Activated T-helper 9 cell treated with anti-CD3 and anti-CD28 coated beads, Interleukin-2, amount 50 U/mL, for 16 hours (primary cell): Measurements from ENCODE around the gene ARAP1.
"Not testable (repeated sequence)": the region's sequence is repeated elsewhere in the genome, so short reads cannot be mapped to it uniquely, and the experiment has no call there.

Experiments
- DNase-seq: peaks from one replicate; pipeline ENCODE4 v3.0.0-alpha.2; 2020; ENCODE audit warnings: low read depth

The ARAP1 gene

DNA sequence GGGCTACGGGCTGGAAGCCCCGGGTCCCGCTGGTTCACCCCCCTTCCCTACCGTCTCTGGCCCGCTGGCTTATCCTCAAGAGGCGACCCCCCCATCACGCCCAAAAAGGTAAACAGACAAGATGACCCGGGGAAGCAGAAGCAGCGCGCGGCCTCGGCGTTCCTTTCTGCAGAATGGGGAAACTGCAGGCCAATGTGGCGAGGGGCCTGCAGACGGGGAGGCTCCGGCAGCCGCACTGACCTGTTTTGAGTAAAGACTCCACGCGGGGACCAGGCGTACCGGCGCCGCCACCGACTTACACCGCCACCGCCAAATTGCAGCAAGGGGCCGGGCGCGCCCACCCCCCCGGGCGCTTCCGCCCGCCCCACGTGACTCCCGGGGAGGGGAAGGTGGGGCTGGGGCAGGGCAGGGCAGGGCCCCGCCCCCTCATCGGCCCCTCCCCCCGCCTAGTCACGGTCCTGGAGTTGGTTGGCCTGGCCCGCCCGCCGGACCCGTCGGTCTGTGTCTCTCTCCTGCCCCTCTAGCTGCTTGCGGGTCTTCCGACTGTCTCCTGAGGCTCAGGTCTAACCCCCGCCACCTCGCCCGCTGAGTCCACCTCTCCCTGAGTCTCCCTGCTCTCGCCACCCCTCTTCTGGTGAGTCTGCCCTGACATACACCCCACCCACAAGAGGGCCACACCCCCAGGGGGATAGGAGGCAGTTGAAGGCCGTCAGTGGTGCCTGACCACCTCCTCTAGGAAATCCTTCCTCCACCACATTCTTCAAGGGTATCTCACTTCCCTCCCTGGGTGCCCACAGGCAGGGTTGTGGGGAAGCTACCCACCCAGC lies at the start of gene ARAP1:
Gene ARAP1 (minus strand): TSS at position 321 of the 827 bp plus-strand sequence. CDS start 25,280 bp downstream, outside the sequence.
- DNase-seq, result peak; percentile 71

DNA sequence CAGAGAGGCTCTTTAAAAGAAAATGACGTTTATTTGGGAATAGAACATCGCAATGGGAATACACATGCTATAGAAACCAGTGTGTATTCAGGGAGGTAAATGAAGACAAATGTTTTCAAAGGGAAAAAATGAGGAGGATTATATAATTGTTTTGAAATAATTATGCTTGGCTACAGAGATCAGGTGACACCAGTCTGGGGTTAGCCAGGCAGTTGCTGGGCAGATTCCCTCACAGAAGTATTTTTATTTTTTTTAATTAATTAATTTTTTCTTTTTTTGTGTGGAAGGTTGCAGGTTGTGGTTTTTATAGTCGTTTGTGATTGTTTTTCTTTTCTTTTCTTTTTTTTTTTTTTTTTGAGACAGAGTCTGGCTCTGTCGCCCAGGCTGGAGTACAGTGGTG lies 47.2 kb upstream of the ARAP1 start:
- DNase-seq, result no peak

DNA sequence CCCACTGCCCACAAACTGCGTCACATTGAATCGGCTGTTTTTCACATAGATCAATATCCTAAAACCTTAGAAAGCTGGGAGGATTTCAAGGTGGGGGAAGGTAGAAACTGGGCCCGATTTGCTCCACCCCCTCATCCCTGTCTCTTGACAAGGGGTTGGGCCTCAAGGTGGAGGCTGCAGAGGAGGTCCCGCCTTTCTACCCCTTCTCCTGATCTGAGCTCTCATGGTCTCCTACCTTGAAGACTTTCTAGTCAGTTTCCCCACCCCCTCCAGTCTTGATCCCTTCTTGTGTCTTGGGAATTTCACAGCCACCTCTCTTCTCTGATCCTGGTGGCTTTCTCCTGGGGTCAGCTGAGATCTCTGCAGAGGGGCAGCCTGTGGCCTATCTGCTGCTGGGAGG lies 46.2 kb upstream of the ARAP1 start:
- DNase-seq, result no peak

DNA sequence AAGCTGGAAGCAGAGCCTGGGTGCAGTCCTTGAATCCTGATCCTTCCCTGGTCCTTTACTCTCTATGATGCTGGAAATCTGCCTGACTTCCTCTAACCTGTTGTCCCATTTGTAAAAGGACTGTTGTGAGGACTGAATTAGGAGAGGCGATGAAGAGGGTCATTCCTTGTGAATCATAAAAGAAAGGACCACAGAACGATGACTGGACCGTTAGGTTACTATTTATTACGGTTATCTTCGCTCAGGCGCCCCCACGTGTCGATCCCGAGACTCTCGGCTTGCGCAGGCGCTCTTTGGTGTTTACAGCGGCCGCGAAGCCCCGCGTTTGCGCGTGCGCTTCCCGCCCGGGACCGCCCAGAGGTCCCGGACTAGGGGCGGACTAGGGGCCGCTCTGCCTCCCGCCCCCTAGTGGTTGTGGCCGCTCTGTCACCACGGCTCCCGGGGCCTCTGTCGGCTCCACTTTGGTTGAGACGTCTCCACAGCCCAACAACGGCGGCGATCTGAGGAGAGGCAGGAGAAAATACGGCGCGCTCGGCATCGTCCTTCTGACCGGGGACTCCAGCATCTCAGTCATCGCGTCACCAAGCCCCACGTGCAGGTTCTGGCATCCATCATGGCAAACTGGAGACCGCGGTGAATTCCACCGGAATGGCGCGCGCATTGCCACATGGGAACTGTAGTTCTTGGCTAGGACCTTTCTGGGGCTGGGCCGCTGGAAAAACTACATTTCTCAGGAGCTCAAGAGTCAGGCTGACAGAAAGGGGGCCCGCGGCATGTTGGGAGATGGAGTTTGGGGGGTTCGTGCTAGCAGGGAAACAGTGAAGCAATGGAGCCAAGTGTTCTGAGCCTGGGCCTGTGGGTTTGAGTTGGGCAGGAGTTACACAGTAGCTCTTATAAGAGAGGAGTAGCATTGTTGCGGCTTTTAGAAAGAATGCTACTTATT lies 41.5 kb upstream of the ARAP1 start, which contains the start of gene STARD10:
Gene STARD10 (minus strand): TSS at position 623 of the 943 bp plus-strand sequence. CDS start 12,866 bp downstream, outside the sequence.
- peak; percentile 91 for DNase-seq

DNA sequence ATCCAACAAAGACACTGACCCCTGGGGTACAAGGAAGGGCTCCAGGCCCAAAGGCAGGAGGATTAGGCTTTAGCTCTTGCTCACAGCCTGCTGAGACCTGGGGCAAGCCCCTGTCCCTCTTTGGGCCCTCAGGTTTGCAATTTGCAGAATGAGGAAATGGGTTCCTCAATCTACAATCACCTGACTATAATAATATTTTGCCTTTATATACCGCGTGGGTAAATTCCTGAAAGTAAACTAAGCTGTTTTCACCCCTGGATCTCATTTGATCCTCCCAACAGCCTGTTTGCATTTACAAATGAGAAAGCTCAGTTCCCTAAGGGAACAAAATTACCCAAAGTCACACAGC lies 40.8 kb upstream of the ARAP1 start:
- DNase-seq, result no peak

DNA sequence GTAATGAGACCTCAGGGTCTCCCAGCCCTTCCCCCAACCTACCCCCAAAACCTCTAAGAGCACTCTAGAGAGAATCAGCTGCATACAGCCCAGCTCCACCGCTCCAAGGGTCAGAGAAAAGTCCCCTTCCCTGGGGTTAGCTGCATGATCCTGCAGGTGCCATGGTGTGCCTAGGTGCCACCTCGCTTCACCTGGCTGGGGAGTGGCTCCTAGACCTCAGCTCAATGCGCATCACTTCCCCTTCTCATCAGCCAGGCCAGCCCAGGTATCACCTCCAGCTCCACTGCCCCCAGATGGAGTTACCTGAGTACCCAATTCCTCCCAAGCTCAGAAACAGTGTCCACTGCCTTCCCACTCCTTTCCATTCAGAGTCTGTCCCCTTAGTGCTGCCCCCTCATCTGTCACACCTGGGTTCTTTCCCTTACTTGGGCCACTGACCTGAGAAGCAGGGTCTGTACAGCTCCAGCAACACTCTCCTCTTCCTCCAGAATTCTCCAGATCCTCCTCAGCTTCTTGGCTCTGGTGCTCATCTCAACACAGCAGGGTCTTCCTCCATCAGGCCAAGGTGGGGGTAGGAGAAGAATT lies 40.3 kb upstream of the ARAP1 start:
- no peak for DNase-seq

DNA sequence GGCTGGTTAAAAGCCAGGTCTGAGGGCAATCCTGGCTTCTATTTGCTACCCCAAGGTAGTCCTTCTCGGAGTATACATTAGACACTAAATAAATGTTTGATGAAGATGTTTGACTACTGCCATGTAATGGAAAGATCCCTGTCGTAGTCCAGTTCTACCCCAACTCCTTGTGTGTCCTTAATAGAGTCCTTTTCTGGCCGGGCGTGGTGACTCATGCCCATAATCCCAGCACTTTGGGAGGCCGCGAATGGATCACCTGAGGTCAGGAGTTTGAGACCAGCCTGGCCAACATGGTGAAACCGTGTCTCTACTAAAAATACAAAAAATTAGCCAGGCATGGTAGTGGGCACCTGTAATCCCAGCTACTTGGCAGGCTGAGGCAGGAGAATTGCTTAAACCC lies 39.0 kb upstream of the ARAP1 start:
- DNase-seq, result not testable (repeated sequence)

DNA sequence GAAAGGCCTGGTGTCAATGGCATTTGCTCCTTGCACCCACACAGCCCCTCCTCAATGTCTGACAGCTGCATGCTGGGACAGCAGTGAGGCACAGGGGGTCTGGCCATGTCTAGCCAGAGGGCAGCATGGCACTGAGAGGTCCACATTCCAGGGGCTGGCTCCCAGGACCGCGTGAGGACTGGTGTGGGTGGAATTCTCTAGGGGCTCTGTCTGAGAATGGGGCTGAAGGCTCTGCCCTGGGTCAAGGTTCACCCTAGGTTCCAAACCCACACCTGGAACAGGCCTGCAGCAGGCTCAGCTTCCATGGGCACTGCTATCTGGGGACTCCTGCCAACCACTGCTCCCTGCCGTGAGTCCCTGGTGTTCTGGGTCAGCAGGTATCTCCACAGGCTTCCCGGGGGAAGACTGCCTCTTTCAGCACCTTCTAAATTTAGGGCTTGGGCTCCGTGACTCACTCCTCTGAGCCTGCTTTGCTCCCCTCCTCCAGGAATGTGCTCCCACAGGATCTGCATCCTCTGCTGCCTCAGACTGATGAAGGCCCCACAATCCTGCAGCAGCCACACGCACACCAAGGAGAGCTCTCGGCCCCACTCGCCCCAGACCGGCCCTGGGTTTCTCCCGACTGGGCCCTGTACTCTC lies 37.4 kb upstream of the ARAP1 start:
- DNase-seq, result no peak

DNA sequence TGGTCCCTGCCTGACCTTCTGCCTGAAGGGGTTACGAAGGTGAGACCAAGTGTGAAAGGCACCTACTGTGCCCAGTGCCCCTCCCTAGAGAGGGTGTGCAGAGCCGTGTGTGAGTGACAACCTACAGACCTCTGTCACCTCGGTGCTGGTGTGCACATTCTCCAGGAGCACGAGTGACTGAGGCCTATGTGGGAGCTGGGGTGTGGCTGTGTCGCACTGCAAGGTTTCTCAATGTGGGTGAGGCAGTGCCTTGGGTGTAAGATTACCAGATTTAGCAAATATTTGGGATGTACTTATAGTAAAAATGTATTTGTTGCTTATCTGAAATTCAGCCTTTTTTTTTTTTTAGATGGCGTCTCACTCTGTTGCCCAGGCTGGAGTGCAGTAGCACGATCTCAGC lies 36.0 kb upstream of the ARAP1 start:
- DNase-seq, result no peak

DNA sequence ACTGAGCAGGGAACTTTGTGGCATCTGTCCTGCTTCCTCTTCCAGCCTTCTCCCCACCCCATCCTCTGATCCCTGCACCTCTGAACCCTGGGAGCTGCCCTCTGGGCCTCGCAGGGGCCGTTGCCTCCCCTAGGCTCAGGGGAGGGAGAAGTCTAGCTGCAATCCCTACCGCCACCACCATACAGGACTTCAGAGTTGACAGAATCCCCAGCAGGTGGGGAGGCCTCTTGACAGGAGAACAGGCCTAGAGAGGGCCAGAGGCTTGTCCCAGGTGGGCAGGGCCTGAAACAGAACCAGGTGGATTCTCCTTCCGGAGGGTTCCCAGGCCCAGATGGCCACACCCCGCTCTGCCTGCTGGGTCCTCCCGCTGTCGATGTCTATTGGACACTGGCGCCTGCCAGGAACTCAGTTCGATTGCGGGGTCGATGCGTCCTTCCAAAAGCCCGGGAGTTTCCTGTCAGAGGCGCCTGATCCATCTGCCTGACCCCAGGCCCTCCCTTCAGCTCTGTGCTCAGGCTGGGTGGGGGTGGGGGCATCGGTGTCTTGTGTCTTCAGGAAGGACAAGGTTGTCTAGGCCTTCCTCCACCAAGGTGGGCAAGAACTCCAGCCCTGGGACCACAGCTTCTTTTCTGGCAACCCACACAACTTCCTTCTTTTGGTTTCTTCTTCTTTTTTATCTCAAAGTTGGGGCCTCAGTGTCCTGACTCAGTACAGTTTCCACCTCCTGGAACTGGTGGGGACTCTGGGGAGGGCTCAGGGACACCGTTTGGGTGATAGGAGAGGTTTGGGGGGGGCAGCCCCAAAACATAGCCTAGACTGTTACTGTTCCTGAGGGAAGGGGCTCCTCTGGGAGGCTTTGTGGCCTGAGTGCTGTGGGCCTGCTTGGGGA lies 35.3 kb upstream of the ARAP1 start:
- DNase-seq, result no peak

DNA sequence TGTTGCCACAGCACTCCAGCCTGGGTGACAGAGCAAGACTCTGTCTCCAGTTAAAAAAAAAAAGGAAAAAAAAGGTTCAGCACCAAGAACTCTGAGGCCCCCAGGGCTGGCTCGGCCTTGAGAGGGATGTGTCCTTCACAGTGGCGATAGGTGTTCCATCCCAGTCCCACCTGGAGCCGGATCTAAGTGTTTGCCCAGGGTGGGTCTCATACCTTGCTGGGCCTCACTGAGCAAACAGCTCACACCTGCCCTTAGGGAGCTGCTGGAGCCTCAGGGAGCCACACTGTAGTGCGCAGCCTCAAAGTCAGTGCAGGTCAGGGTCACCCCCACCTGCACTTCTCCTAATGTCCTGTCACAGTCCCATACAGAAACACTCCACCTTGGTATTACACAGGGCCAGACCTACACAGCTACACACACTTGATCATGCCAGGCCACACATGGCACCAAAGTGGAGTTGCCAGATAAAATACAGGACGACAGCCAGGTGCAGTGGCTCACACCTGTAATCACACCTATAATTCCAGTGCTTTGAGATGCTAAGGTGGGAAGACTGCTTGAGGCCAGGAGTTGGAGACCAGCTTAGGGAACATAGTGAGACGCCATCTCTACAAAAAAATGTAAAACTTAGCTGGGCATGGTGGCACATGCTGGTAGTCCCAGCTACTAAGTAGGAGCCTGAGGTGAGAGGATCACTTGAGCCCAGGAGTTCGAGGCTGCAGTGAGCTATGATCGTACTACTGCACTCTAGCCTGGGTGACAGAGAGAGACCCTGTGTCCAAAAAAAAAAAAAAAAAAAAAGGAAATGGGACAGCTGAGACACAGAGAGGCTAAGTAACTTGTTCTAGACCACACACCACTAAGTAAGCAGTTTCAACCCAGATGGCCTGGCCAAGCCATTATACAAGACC lies 34.4 kb upstream of the ARAP1 start:
- no peak for DNase-seq

DNA sequence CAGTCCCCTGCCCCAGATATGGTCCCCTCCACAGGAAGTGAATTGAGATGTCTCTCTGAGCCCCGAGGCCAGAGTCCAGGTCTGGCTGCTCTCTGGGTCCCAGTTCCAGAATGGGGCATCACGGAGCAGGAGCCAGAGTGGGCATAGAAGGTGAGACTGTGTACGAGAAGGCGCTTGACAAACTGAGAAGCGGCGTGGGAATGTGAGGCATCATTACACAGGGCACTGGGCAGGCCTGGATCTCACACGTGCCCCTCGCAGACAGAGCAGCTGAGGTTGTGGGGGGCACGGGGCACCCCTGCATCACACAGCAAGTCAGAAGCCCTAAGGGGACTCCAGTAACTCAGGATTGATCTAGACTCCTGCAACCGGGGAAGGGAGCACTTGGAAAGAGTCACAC lies 32.5 kb upstream of the ARAP1 start:
- DNase-seq, result no peak

DNA sequence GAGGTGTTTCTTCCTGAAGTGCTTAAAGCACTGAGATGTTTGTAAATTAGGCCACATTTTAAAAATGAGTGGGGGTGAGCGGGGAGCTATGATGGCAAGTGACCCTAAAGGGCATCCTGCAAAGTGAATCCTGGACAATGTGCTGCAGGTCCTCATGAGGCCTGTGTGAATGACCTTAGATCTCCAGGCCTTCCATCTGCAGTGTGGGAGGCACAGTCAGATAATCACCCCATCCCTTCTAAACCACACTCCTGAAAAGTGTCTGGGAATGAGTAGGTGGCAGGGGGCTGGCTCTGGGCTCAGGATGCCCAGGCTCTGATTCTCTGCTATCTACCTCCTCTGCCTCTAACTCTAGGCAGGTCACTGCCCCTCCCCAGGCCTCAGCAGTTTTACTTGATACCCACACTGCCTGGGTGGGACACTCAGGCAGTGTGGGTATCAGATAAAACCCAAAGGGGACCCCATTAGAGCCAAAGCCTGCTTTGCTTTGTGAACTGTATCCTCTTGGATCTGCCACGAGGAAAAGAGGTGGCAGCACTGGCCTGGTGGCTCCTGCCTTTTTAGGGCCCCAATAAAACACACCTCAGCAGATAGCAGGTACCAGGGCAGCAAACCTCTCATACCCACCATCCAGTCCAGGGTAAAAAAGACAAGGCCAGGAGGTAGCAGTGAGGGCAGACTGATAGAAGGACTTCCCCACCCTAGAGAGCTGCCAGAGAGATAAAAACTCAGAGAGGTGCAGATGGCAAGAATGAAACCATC lies 31.1 kb upstream of the ARAP1 start:
- no peak for DNase-seq

DNA sequence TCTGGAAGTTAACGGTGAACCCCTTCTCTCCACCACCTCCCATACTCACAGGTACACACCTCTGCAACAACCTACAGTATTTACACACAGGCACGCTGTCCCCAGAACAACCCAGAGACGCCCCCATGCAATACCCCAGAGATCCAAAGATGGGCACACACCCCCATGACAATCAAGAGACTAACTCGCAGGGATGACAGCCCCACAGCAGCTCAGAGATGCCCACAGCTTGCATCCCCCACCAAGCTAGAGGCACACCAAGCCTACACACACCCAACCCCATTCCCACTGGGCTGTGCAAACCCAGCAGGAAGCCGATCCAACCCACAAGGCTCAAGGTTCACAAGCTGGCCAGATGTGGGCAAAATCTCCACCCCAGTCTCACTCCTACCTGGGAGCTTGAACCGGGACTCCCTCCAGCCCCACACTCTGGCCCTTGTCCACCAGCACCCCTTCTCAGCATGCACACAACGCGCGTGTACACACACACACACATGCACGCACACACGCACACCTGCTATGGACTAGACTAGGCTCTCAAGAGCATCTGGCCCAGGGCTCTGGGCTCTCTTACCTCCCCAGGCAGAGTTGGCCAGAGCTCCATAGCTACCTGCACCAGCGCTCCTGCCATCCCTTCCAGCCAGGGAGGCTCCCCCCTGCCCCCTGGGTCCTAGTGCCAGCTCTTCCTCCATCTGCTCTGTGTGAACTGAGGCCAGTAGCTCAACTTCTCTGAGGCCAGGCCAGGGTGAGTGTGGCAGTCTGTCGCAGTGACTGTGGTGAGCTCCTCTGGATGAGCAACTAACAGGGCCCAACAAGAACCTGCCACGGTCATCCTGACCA lies 30.1 kb upstream of the ARAP1 start:
- no peak for DNase-seq

DNA sequence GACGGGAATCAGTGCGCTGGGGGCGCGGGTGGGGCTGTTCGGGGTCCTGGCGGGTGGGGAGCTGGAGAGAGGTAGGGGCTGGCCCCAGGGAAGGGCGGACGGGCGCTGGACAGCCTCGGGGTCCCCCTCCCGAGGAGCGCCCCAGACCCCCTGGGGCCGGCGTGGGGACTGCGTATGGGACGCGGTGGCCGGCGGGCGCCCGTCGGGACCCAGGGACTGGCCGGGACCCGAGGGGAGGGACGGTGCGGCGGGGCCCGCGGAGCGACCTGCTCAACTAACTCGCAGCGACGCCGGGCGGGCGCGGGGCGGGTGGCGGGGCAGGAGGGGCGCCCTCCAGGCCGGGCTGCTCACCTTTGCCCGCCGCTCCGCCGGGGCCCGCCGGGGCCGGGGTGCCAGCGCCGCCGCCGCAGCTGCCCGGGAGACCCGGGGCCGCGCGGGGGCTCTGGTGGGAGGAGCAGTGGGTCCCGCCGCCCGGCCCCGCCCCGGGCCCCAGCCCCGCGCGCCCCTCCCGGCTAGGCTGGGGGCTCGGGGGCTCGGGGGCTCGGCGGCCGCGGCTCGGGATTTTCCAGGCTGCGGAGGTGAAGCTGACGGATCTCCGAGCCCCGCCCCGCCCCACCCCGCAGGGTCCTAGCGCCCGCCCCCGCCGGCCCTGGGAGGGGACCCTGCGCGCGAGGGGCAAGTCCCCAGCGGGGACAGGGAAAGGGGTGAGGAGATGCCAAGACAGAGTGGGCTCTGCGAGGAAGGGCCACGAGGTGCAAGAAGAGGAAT lies 29.3 kb upstream of the ARAP1 start:
- peak; percentile 53 for DNase-seq

DNA sequence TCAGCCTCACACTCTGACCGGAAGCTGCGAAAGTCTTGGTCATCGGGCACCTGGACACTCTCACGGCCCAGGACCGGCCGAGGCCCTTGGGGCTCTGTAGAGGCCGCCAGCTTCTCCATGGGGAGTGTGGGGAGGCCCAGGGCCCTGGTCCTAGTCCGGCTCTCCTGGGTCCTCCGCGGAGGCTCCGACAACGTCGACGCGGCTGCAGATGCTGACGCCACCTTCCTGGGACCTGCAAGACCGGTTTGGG lies 28.8 kb upstream of the ARAP1 start:
- DNase-seq, result no peak

DNA sequence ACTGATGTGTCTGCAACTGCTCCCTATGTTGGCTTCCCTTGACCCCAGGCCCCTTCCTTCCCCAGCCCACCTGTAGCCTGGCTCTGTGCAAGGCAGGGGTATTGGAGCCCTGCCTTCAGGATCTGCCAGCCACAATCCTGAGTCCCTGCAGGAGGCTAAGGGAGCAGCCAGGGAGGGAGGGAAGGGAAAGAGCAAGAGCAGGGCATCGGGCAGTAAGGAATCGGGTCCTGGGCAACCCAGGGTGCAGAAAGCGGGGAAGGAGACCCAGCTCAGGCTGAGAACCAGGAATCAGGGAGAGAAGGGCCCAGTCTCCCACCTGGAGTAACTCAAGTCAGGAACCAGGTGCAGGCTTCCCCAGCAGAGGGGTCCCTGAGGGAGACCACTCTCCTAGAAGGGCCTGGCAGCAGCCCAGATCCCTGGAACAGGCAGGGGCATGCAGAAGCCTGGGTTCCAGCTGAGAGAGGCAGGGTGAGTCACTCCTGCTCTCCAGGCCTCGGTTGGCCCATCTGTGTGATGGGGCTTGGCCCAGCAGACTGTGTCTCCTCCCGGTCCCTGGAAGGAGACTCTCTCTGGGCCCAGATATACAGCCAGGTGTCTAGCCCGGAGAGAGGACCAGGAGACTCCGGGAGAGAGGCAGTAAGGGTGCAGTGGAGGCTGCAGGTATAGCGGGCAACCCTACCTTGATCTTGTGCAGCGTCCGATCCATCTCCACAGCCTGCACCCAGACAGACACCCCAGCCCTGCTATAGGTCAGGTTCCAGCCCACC lies 28.3 kb upstream of the ARAP1 start:
- no peak for DNase-seq
